Neural progenitor cell (in vitro differentiated cells): Measurements from ENCODE around the gene USP10. TPM values are rescaled to one million over a fixed set of nuclear protein-coding genes. Genes with fewer than 3 reads are reported as not detected.
A peak's percentile ranks its signal among the peaks of the same experiment; 100 is the strongest.

Experiments
- DNase-seq: peaks from one replicate; pipeline ENCODE4 v3.0.0-alpha.2; 2016; ENCODE audit warnings: low spot score
- H2AFZ ChIP-seq: fragments of 200-600 bp; sonication (generic); replicated peaks from 2 replicates; pipeline ENCODE4 v1.6.1; 2016; ENCODE audit warnings: antibody characterized with exemption
- H3F3A ChIP-seq: fragments of 200-600 bp; sonication (generic); 2 replicates; pipeline ENCODE4 v1.6.1; 2016; ENCODE audit warnings: antibody characterized with exemption, low read depth
- H3K27ac ChIP-seq: fragments of 200-600 bp; sonication (generic); 2 replicates; pipeline ENCODE4 v1.5.1; 2016; ENCODE audit warnings: mild to moderate bottlenecking
- H3K27me3 ChIP-seq: fragments of 200-600 bp; sonication (generic); 2 replicates; pipeline ENCODE4 v1.6.1; 2016; ENCODE audit warnings: mild to moderate bottlenecking, moderate library complexity
- H3K36me3 ChIP-seq: fragments of 200-600 bp; sonication (generic); 2 replicates; pipeline ENCODE4 v1.5.1; 2016
- H3K4me1 ChIP-seq: fragments of 200-600 bp; sonication (generic); 2 replicates; pipeline ENCODE4 v1.6.1; 2016; ENCODE audit warnings: mixed run types
- H3K4me2 ChIP-seq: fragments of 200-600 bp; sonication (generic); 2 replicates; pipeline ENCODE4 v1.6.1; 2016
- H3K4me3 ChIP-seq: fragments of 200-600 bp; sonication (generic); 2 replicates; pipeline ENCODE4 v1.5.1; 2016
- H3K79me2 ChIP-seq: fragments of 200-600 bp; sonication (generic); 2 replicates; pipeline ENCODE4 v1.6.1; 2016; ENCODE audit warnings: low read depth
- H3K9ac ChIP-seq: fragments of 200-600 bp; sonication (generic); 2 replicates; pipeline ENCODE4 v1.6.1; 2016
- H3K9me3 ChIP-seq: fragments of 200-600 bp; sonication (generic); 2 replicates; pipeline ENCODE4 v1.5.1; 2016; ENCODE audit warnings: low read depth
- H4K20me1 ChIP-seq: fragments of 200-600 bp; sonication (generic); 2 replicates; pipeline ENCODE4 v1.6.1; 2016; ENCODE audit warnings: low read depth
- H3K27ac Mint-ChIP-seq: 3 replicates; pipeline ENCODE4 v1.8.0; 2021; ENCODE audit warnings: mixed read lengths
- H3K27me3 Mint-ChIP-seq: 2 replicates; pipeline ENCODE4 v1.8.0; 2022; ENCODE audit warnings: low read depth, mild to moderate bottlenecking, inconsistent platforms, moderate library complexity, mixed read lengths; ENCODE audit not compliant: insufficient read depth
- H3K36me3 Mint-ChIP-seq: 3 replicates; pipeline ENCODE4 v1.8.0; 2021; ENCODE audit warnings: mixed read lengths
- H3K4me1 Mint-ChIP-seq: 3 replicates; pipeline ENCODE4 v1.8.0; 2021; ENCODE audit warnings: mixed read lengths
- H3K4me3 Mint-ChIP-seq: 3 replicates; pipeline ENCODE4 v1.8.0; 2021; ENCODE audit warnings: mild to moderate bottlenecking, moderate library complexity, mixed read lengths
- H3K9me3 Mint-ChIP-seq: 3 replicates; pipeline ENCODE4 v1.8.0; 2020; ENCODE audit warnings: mixed read lengths
- EZH2 ChIP-seq: fragments of 200-600 bp; sonication (generic); IDR thresholded peaks from 2 replicates; pipeline ENCODE4 v1.6.1; 2017; ENCODE audit warnings: antibody characterized with exemption, mild to moderate bottlenecking, moderate library complexity
- EZH2phosphoT487 ChIP-seq: fragments of 200-600 bp; sonication (generic); IDR thresholded peaks from 2 replicates; pipeline ENCODE4 v1.6.1; 2017; ENCODE audit warnings: antibody characterized with exemption
- total RNA-seq: library from RNA; depleted of rRNA; stranded (reverse); fragments of >200 nt; gene quantifications from 2 replicates; pipeline ENCODE4 v1.2.3, GENCODE V29; 2015; ENCODE audit warnings: low replicate concordance
- TF ChIP-seq, protein P1 (sequence below): fragments of 200-600 bp; sonication (generic); IDR thresholded peaks from 2 replicates; pipeline ENCODE4 v1.5.1; 2017; ENCODE audit warnings: antibody characterized with exemption, mild to moderate bottlenecking

USP10 gene, protein sequence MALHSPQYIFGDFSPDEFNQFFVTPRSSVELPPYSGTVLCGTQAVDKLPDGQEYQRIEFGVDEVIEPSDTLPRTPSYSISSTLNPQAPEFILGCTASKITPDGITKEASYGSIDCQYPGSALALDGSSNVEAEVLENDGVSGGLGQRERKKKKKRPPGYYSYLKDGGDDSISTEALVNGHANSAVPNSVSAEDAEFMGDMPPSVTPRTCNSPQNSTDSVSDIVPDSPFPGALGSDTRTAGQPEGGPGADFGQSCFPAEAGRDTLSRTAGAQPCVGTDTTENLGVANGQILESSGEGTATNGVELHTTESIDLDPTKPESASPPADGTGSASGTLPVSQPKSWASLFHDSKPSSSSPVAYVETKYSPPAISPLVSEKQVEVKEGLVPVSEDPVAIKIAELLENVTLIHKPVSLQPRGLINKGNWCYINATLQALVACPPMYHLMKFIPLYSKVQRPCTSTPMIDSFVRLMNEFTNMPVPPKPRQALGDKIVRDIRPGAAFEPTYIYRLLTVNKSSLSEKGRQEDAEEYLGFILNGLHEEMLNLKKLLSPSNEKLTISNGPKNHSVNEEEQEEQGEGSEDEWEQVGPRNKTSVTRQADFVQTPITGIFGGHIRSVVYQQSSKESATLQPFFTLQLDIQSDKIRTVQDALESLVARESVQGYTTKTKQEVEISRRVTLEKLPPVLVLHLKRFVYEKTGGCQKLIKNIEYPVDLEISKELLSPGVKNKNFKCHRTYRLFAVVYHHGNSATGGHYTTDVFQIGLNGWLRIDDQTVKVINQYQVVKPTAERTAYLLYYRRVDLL
- total RNA-seq: 117 and 130 TPM in 2 replicates

DNA sequence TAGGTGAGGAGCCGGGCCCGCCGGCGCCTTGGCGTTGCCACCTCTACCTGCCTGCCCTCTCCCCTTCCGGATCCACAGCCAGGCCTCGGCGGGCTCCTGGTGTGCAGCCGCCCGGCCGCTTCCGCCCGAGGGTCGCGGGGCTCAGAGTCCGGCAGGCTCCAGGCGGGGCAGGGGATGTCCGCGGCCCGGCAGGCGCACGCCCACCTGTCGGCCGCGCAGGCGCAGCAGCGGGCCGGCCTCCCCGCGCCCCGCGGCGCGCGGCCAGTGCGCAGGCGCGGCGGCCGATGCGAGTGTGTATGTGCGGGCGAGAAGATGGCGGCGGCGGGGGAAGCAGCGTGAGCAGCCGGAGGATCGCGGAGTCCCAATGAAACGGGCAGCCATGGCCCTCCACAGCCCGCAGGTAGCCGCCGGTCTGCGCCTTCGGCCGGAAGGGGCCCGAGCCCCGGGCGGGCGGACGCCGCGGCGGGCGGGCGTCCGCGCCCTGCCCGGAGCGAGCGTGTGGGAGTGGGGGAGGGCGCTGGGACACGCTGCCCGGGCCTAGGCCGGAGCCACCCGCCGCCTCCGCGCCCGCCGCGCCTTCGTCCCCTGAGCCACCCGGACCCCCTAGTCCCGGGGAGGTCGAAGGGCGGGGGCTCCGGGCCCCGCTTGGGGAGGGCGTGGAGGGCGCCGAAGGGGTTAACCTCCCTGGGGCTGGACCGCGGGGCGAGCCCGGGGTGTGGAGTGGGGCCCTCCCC is at the start of gene USP10:
Gene USP10, plus strand, starts transcription at position 289 of the 734 bp plus-strand sequence. Its CDS starts 91 bp downstream, at position 380.
- Histone ChIP-seq H4K20me1 (peaks cover 45% of the 10 kb centered on the region), H3K9ac (peak within 1 kb of the TSS; percentile 93), H2AFZ (peak within 1 kb of the TSS; percentile 96), H3K4me2 (peak within 1 kb of the TSS; percentile 98), H3F3A (peaks cover 10% of the 10 kb centered on the region), H3K27me3 (no peaks in the 10 kb centered on the region), H3K4me1 (peaks cover 16% of the 10 kb centered on the region), H3K4me3 (peak within 1 kb of the TSS; percentile 76), H3K9me3 (no peaks in the 10 kb centered on the region), H3K36me3 (no peaks in the 10 kb centered on the region), H3K79me2 (peaks cover 58% of the 10 kb centered on the region), H3K27ac (peak within 1 kb of the TSS; percentile 70)
- DNase-seq: peak; percentile 95
- Mint-ChIP-seq H3K27ac (peak within 1 kb of the TSS; percentile 97), H3K27me3 (peaks cover 5% of the 10 kb centered on the region), H3K4me1 (peaks cover 39% of the 10 kb centered on the region), H3K9me3 (no peaks in the 10 kb centered on the region), H3K36me3 (peaks cover 4% of the 10 kb centered on the region), H3K4me3 (peak within 1 kb of the TSS; percentile 100)
- TF ChIP-seq EZH2 (no peak), EZH2phosphoT487 (no peak)
- TF ChIP-seq, protein P1, sequence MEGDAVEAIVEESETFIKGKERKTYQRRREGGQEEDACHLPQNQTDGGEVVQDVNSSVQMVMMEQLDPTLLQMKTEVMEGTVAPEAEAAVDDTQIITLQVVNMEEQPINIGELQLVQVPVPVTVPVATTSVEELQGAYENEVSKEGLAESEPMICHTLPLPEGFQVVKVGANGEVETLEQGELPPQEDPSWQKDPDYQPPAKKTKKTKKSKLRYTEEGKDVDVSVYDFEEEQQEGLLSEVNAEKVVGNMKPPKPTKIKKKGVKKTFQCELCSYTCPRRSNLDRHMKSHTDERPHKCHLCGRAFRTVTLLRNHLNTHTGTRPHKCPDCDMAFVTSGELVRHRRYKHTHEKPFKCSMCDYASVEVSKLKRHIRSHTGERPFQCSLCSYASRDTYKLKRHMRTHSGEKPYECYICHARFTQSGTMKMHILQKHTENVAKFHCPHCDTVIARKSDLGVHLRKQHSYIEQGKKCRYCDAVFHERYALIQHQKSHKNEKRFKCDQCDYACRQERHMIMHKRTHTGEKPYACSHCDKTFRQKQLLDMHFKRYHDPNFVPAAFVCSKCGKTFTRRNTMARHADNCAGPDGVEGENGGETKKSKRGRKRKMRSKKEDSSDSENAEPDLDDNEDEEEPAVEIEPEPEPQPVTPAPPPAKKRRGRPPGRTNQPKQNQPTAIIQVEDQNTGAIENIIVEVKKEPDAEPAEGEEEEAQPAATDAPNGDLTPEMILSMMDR: no peak

- no peak overlapping the region for H3K27ac Mint-ChIP-seq
- peaks cover 14% of the 10 kb centered on the region for H3K36me3 Mint-ChIP-seq
- Histone ChIP-seq H3K4me3 (no peak overlapping the region), H4K20me1 (peaks cover 14% of the 10 kb centered on the region), H3F3A (peaks cover 6% of the 10 kb centered on the region), H3K36me3 (no peaks in the 10 kb centered on the region), H2AFZ (no peak overlapping the region), H3K27ac (no peak overlapping the region), H3K4me2 (no peak overlapping the region), H3K9me3 (no peaks in the 10 kb centered on the region), H3K4me1 (no peaks in the 10 kb centered on the region), H3K9ac (no peak overlapping the region), H3K27me3 (peaks cover 46% of the 10 kb centered on the region), H3K79me2 (no peaks in the 10 kb centered on the region)
- H3K27me3 Mint-ChIP-seq: peaks cover 6% of the 10 kb centered on the region
- TF ChIP-seq, protein P1: no peak
- no peak for TF ChIP-seq EZH2phosphoT487
- no peak for TF ChIP-seq EZH2
- peaks cover 30% of the 10 kb centered on the region for H3K4me1 Mint-ChIP-seq
- peak; percentile 27 for DNase-seq
- H3K9me3 Mint-ChIP-seq: peaks cover 2% of the 10 kb centered on the region
- H3K4me3 Mint-ChIP-seq: peak overlapping the region; percentile 77
Observed at GRCh38 chr16:84650062-84650991, 49.5 kb upstream of the USP10 start.

DNA sequence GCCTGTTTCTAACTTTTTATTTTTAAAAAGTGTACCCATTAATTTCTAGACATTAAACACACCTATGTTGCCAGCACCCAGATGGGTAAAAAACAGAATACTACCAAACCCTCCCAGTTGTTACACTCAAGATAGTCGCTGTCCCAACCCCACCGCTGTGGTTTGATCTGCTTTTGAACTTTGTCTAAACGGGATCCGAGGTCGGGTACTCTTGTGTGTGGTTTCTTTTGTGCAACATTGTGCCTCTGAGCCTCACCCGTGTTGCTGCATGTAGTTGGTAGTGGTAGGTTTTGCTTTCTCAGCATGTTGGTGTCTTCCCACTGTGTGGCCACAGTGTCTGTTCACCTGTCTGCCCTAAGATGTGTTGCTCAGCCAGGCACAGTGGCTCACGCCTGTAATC is 47.2 kb upstream of the USP10 start:
- peaks cover 27% of the 10 kb centered on the region for H3K27me3 ChIP-seq
- peaks cover 2% of the 10 kb centered on the region for H3F3A ChIP-seq
- H3K27ac ChIP-seq: no peak overlapping the region
- peaks cover 14% of the 10 kb centered on the region for H4K20me1 ChIP-seq
- no peaks in the 10 kb centered on the region for H3K9me3 ChIP-seq
- Mint-ChIP-seq H3K4me1 (peaks cover 19% of the 10 kb centered on the region), H3K27me3 (peaks cover 6% of the 10 kb centered on the region), H3K27ac (no peak overlapping the region), H3K9me3 (peaks cover 2% of the 10 kb centered on the region), H3K36me3 (peaks cover 14% of the 10 kb centered on the region), H3K4me3 (no peak overlapping the region)
- H3K4me2 ChIP-seq: no peak overlapping the region
- no peak for DNase-seq
- no peak overlapping the region for H2AFZ ChIP-seq
- H3K4me1 ChIP-seq: no peaks in the 10 kb centered on the region
- no peak for TF ChIP-seq EZH2
- TF ChIP-seq EZH2phosphoT487: no peak
- TF ChIP-seq, protein P1: no peak
- H3K36me3 ChIP-seq: no peaks in the 10 kb centered on the region
- H3K79me2 ChIP-seq: no peaks in the 10 kb centered on the region
- no peak overlapping the region for H3K4me3 ChIP-seq
- H3K9ac ChIP-seq: no peak overlapping the region
